Measurements from ENCODE around the gene CNTN5.

CNTN5 gene

DNA sequence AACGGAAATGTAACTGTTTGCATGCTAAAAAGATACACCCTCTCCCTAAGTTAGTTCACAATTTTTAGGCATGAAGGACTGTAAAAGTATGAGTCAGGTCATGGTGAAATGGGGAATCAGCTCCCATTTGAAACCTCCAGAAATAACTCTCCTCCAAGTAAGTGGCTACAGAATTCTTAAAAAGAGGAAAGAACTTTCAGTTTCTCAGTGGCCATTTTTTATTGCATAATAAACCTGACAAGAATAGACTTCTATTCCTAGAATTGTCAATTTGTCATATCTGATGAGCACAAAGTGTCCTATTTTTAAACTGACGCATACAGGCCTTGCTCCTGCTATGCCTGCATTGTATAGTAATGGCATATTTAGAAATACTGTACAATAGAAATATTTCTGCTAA is 612.2 kb downstream of the CNTN5 start:
- DNase-seq (ENCODE audit: low spot score), result no peak

DNA sequence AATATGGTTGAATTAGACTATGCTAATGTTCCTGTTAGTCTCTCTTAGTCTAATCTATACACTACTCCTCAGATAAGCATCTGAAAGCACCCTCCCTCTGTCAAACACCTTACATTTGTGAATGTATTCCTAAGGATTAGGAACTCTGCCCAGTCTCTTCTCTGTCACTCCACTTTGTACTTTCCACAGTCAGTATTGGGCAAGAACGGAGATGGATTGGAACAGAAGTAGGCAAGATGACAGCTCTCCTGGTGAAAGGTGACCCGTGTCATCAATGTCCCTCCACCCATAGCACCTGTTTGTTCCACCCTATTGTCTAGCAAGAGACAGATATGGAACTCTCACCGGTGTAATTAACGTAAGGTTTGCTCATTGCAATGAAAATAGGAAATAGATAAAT is 613.8 kb downstream of the CNTN5 start:
- DNase-seq (ENCODE audit: low spot score), result no peak

DNA sequence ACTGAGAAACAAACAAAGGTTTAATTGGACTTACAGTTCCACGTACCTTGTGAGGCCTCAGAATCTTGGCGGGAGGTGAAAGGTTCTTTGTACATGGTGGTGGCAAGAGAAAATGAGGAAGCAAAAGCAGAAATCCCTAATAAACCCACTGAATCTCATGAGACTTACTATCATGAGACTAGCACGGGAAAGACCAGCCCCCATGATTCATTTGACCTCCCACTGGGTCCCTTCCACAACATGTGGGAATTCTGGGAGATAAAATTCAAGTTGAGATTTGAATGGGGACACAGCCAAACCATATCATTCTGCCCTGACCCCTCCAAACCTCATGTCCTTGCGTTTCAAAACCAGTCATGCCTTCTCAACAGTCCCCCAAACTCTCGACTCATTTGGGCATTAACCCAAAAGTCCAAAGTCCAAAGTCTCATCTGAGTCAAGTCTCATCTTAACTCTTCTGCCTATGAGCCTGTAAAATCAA is 617.4 kb downstream of the CNTN5 start:
- DNase-seq (ENCODE audit: low spot score), result no peak

DNA sequence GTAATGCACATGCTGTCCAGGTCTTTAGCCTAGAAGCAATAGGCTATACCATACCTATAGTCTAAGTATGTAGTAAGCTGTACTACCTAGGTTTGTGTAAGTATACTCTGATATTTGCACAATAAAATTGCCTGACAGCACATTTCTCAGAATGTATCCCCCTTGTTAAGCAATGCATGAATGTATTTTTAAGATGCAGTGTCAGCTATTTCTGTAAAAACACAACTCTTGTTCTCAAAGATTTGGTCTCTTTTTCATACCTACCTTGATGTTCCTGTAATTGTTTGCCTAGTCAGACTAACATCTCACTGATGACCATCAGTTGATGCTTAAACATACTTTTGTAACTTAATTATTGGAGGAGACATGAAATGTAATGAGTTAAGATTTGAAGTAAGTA is 619.9 kb downstream of the CNTN5 start:
- DNase-seq (ENCODE audit: low spot score), result no peak

DNA sequence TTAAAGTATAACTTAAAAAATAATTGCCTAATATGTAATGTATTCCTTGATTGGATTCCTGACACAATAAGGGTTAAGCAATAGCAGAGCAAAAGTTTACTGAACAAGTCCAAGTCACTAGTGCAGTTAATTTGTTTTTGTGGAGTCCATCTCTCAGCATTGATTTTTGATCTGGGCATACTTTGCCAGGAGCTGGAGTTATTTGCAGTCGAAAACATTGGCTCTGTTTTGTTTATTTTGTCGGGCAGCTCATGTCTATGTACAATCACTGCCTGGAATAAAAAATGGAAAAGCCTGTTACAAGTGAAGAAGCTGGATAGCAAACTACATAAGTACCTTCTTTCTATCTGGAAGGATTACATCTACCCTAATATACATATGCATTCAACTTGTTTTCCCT is 625.2 kb downstream of the CNTN5 start:
- no peak for DNase-seq (ENCODE audit: low spot score)

DNA sequence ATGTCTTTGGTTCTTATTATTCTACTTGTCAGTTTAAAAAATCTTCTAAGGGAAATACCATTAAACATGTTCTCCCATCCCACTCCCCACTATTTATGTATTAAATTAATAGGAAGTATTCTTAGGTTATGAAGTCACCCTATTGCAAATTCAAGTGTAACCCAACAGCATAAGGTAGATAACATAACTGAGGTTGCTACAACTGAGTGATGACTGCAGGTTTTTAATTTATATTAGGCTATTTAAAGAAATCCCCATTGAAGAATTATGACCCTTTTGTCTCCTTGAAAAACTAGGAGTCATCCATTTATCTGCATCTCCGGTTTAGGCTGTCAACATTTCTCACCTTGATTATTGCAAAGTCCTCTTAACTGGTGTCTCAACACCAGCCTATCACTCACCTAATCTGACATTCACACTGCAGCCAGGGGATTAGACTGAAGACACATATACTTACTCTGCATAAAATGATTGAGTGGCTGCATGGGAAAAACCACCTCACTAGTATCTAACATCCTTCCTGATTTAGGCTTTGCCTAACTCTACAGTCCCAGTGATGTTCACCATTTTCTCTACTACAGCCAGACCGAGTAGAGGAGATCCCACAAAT is 649.4 kb downstream of the CNTN5 start:
- no peak for DNase-seq (ENCODE audit: low spot score)

DNA sequence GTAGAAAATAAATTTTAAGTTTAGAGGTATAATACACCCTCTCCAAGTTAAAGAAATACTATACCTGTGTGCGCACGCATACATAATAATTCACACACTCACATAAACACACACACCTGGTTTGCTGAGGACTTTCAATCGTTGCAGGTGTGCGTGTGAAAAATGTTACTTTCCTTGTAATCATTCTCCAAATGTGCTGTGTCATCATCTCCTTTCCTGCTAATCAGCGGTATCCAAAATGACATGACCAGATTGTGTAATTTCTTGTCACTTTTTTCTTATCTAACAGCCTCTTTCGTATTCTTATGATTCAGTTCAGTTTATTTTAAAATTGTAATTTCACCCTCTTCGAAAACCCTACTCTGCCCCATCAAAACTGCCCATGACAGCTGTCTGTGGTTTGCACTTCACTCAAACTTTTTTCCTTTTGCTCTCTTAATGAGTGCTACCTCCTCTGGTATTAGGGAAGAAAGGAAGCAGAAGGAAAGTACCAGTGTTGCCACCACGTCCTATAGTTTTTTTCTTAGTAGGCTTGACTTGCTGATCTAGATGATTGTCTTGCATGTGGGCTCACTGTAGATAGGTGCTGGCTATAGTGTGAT is 651.2 kb downstream of the CNTN5 start:
- no peak for DNase-seq (ENCODE audit: low spot score)

DNA sequence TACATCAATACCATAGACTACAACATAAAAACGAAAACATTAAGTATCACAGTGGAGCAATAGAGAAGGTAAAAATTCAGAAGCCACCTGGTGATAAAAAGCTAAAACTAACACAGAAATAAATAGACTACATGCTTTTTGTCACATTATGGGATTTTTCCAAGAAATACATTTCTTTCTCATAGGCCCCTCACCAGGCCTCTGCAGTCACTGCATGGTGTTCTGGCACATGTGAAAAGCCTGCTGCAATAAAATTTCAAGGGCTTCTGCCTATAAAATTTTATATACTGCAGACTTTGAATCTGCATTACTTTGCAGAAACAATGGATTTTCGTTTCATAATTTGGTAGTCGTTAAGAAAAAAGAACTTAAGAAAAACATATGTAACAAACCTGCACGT is 655.5 kb downstream of the CNTN5 start:
- DNase-seq (ENCODE audit: low spot score), result no peak

DNA sequence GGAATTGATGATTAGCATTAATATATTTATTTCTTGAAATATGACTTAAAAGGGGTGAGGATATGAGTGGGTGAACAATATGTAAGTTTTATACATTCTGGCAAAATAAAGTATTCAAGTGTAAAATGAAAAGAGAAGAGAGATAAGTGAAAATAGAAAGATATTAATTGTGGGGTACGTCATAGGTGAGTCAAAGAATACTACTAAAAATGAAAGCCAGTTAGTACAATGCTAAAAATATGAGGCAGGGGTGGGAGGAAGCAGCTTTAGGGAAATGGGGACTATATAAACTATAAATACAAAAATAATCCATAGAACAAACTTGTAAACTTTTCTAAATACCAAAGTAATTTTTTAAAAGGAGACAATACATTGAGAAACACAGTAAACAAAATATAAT is 661.4 kb downstream of the CNTN5 start:
- DNase-seq (ENCODE audit: low spot score), result no peak

DNA sequence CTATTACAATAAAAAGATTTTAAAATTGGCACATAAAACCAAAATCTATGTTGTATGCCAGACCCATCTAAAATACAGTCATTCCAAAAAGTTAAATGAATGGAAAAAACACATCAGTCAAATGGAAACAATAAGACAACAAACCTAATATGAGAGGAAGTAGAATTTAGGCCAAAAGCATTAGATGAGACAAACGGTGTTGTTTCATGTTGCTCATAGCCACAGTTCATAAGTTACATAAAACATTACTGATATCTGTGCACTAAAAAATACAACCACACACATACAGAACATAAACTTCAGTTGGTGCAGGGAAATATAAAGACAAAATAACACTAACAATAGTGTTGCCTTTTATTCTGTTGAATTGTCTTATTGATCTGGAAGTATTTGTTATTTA is 661.9 kb downstream of the CNTN5 start:
- DNase-seq (ENCODE audit: low spot score), result no peak

DNA sequence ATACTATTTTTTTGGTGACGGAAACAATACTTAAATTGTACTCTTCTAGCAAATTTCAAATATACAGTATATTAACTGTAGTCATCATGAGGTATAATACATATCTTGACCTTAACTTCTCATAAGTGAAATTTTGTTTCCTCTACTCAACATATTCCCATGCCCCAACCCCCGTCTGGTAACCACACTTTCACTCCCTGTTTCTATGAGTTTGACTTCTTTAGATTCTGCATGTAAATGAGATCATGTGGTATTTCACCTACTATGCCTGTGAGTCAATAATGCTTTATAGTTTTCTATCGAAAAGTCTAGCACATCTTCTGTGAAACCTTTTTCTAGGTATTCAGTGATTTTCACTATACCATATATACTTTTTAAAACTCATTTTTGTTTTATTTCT is 663.2 kb downstream of the CNTN5 start:
- DNase-seq (ENCODE audit: low spot score), result no peak

DNA sequence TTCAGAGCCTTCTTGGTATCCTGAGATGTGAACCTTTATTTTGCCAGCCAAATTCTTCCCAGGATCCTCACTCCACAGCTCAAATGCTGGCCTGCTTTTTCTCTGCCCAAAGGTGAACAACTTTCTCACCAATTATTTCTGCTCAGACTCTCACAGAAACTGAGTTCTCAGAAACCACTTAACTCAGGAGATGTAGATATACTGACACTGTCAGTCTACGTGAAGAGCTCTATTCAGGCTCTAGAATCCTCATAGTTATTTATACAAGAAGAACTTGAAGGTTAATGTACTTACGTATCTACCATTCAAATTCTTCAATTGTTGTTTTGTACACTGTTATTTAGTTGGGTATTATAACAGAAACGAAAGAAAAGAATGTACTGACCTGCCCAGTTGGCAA is 666.1 kb downstream of the CNTN5 start:
- DNase-seq (ENCODE audit: low spot score), result no peak

DNA sequence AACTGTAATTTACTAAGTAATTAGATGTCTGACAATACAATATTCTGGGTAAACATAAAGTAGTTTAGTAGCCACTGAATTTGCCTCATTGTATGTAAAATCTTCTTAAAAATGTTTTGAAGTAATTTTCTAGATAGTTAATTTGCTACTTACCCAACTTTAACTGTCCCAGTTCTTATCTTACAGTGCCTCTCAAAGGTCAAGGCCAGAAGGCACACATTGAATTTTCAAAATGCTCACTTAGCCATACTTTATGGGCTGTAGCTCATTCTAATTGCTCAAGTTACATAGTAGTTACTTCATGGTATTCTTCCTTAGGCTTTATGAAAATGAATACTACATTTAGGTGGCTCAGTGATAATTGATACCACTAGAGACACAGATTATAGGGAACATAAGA is 666.6 kb downstream of the CNTN5 start:
- no peak for DNase-seq (ENCODE audit: low spot score)

DNA sequence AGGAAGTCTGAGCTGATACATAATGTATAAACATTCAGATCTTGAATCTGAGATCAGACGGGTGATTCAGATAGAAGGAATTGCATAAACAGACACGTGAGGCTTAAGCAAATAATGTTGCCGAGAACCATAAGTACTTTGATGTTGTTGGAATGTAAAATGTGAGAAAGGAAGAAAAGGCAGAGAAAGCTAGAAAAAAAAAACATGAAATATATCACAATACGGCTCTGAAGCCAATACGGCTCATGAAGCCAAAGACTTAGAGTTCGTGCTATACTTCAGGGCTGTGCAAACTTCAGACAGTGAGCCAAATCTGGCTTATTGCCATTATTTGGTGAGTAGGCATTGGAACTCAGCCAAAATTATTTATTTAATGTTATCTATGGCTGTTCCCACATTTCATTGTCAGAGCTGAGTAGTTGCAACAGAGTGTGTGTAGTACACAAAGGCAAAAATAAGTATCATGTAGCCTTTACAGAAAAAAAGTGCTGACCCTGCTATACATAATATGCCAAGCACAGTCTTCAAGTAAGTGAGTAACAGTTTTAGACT is 673.3 kb downstream of the CNTN5 start:
- DNase-seq (ENCODE audit: low spot score), result no peak

DNA sequence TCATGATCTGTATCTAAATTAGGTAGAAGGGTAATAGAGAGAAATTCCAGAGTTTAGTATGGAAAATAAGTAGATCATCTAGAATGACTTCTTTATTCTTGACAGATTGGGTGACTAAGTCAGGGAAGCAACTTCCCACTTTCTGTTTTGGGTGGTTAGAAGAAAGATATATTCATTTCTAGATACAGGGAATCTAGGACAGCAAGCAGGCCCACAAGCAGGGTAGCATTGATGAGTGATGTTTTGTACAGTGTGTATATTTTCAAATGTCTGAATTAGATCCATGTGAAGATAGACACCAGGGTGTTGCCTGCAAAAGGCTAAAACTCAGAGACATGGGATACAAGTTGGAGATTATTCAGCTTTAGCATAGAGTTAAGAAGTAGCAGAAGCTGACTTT is 674.4 kb downstream of the CNTN5 start:
- no peak for DNase-seq (ENCODE audit: low spot score)

DNA sequence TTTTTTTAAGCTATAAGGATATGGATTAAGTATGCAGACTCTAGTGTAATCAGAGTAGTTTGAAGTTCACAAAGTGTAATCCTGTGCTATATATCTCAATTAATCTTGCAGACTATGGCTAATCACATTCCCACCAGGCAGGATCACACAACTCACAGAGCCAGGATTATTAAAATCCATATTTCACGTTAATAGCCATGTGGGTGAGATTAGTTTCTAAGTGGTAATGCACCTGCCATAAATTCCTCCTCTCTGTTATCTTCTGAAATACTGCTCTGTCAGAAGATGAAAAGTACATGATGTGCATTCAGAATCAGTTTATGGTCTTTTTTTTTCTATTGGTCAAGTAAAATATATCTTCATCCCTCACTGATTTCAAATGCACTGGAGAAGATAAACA is 686.1 kb downstream of the CNTN5 start:
- DNase-seq (ENCODE audit: low spot score), result no peak

DNA sequence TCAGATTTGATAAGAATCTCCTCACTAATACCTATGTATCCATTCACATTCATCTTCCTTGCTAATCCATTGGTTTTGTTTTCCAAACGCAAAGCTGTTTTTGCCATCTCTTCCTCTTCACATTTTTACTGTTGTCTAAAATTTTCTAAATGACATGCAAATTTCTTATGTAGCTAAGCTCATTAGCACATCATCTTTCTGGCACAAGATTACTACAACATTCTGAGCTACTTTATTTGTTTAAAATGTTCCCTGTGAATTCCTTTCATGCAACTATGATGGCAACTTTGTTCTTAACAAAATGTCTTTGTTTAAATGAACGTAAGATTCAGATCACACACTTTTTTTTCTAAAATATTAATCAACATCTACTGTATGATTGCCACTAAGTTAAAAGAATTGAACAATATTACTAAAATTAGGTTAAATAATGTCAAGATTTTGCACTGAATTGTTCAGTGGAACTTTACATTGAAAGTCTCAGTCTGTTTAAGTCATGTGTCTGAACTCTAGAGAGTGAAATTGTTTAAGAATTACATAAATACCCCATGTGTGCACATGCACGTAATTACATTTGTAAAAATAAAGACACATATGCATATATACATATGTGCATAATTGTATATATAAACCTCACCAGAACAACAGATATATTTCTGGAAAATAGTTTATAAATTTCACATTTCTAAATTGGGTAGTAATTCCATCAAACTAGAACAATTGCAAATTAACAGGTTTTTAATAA is 688.4 kb downstream of the CNTN5 start:
- no peak for DNase-seq (ENCODE audit: low spot score)

DNA sequence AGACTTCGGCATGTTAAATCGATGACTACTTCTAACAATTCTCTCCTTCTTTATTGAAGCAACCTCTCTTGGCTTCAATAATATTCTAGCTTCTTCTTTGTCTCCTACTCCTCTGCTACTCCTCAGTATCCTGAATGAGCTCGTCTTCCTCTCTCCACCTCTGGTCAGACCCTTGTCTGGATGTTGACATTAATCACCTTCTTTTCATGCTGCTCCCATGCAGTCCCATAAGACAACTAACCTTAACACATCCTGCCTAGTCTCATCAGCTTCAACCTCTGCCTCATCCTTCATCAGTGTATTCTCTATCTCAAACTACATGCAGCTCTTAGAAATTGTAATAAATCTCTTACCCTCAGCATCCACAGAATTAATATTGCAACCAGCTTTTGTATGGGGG is 695.6 kb downstream of the CNTN5 start:
- no peak for DNase-seq (ENCODE audit: low spot score)

DNA sequence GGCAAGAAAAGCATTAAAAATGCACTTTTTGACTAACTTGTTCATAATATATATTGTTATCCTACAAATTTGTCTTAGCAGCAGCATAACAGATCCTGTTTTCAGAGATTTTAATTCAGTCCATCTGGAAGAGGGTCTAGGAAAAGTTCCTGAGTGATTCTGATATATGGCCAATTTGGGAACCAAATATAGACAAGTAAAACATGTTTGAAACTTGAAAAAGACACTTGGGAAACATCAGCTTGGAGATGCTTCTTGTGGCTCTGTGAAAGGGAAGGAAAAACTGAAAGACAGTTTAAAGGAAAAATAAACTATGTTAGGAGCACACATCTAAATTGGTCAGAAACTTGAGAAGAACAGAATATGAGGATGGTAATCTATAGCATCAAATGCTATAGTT is 697.5 kb downstream of the CNTN5 start:
- no peak for DNase-seq (ENCODE audit: low spot score)

DNA sequence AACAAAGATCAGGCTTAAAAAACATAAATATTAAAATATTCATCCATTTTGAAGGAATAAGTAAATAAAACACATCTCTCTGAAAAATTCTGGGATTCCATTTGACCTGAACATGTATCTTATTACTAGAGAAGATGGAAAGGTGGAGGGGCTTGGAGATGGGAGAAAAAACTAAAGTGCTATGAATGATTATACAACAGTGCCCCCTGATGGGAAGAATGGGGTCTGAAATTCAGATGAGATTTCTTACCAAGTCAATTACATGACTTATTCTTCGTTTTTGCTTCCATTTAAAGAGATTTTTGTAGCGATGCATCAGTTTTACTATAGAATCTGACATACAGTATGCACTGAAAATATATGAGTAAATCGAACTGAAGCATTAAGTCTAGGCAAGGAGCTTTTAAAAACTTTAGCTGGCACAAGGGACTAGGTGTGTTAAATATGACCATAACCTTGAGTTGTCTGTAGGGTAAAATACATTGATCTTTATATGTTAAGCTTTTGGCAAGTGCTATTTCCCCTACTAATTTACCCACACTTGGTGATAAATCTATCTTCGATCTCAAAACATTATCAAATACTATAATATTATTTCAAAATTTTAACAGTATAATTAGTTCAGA is 718.8 kb downstream of the CNTN5 start:
- DNase-seq (ENCODE audit: low spot score), result peak; percentile 17

DNA sequence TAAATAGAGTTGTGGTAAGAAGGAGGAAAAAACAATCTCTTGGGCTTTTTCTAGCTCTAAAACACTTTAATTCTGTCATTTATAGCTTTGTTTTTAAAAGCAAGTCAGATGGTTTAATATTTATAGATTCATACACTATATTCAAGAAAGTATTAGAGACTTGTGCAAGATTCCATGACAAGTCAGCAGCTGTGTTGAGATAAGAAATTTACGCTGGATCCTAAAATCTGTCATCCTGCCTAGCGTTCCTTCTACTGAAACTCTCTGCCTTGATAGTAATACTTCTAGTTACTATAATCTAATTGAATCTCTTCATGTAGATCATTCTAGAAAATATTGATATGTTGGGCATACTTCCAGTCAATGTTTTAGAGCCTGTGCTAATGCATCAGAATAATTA is 721.8 kb downstream of the CNTN5 start:
- DNase-seq (ENCODE audit: low spot score), result no peak

DNA sequence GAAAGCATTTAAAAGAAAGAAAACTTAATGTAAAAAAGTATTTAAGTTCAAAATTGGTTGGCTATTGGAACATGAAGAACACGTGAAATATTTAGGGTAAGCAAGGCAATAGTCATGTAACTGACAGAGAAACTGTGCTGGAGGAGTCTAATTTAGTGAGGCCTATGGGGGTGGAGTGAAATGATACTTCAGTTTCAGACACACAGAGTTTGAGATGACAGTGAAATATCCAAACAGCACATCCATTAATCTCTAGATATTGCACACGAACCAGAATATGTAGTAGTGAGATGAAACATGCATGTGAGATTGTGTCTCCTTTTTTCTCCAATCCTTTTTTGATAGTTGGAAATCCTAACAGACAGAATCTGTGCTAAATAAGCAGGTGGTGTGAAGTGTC is 739.0 kb downstream of the CNTN5 start:
- no peak for DNase-seq (ENCODE audit: low spot score)

DNA sequence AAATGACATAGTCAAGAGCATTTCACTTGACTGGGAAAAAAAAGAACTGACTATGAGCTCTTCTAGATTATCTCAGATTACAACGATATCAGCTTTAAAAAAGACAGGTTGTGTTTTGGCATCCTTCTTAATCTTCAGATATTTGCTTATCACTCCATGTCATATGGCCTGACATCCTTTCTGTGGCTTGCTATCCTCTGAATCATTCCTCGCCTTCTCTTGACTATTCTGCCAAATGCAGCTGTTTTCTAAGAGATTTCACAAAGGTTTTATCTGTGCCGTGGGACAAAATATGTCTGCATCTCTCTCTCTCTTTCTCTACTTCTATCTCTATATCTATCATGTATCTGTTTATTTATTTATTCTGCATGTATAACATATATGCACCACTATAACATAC is 746.1 kb downstream of the CNTN5 start:
- DNase-seq (ENCODE audit: low spot score), result no peak

Data from globus pallidus (tissue), 1 donor.